Ishikawa (cell line): ENCODE results near the gene TXNIP.

ENCODE experiments used
- CEBPB ChIP-seq: IDR thresholded peaks from 2 replicates; pipeline ENCODE4 v1.6.1; 2012
- TF ChIP-seq, protein P1 (sequence below): IDR thresholded peaks from 2 replicates; pipeline ENCODE4 v1.6.1; 2012; ENCODE audit warnings: low read depth, mild to moderate bottlenecking

DNA sequence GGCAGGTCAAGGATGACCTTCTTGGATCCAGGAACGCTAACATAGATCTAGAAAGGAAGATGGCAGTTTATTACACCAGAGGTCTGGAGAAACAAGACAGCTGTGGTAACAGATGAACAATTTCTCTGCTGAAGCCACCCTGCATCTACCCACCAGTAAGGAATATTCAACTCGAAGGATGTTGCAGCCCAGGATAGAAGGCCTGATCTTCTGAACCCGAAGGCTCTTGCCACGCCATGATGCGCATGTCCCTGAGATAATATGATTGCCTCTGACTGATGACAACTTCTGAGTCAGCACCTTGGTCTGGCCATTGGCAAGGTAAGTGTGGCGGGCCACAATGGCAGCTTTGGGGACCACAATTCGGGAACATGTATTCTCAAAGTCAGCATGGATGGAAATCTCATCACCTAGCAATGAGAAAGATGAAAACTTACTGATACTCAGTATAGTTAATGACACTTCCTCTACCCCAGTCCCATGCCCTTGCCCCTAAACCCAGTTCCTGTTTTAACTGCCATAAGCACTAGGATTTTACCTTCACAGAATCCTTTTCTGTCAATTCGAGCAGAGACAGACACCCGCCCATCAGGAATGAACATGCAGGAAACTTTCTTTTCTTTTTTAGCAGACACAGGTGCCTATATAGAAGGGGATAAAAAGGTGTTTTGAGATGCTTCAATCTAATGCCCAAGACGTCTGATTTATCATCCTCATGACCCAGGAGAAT, 1.8 kb downstream of the TXNIP start:
- TF ChIP-seq, protein P1, sequence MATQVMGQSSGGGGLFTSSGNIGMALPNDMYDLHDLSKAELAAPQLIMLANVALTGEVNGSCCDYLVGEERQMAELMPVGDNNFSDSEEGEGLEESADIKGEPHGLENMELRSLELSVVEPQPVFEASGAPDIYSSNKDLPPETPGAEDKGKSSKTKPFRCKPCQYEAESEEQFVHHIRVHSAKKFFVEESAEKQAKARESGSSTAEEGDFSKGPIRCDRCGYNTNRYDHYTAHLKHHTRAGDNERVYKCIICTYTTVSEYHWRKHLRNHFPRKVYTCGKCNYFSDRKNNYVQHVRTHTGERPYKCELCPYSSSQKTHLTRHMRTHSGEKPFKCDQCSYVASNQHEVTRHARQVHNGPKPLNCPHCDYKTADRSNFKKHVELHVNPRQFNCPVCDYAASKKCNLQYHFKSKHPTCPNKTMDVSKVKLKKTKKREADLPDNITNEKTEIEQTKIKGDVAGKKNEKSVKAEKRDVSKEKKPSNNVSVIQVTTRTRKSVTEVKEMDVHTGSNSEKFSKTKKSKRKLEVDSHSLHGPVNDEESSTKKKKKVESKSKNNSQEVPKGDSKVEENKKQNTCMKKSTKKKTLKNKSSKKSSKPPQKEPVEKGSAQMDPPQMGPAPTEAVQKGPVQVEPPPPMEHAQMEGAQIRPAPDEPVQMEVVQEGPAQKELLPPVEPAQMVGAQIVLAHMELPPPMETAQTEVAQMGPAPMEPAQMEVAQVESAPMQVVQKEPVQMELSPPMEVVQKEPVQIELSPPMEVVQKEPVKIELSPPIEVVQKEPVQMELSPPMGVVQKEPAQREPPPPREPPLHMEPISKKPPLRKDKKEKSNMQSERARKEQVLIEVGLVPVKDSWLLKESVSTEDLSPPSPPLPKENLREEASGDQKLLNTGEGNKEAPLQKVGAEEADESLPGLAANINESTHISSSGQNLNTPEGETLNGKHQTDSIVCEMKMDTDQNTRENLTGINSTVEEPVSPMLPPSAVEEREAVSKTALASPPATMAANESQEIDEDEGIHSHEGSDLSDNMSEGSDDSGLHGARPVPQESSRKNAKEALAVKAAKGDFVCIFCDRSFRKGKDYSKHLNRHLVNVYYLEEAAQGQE: no peak
- TF ChIP-seq CEBPB: no peak
